ENCODE results near the gene GYPC.

DNA sequence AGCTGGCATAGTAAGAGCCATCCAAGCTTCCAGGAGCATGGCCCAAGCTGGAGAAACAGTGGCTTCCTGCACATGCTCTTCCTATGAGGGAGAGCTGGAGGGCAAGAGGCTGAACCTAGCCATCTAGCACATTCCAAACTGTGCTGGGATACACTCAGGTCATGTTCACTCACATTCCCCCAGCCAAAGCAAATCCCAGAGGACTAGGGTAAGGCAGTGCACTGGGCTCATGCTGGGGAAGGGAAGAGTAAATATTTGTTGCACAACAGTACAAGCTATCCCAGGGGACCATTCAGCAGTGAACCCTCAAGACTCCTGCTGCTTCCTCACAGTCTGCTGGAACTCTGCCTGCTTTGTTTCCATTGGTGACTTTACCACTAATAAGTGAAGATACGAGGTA lies 20.7 kb upstream of the GYPC start:
- no peak for TF ChIP-seq GATA2 (IDR thresholded peaks at IDR 0.05; ENCODE audit: low read depth, low read length)
- no peak for TF ChIP-seq GATA3 (IDR thresholded peaks at IDR 0.05; ENCODE audit: low read depth, low read length)

Data from SH-SY5Y (cell line).